Measurements from ENCODE around the gene ADAM19.

Gene ADAM19

DNA sequence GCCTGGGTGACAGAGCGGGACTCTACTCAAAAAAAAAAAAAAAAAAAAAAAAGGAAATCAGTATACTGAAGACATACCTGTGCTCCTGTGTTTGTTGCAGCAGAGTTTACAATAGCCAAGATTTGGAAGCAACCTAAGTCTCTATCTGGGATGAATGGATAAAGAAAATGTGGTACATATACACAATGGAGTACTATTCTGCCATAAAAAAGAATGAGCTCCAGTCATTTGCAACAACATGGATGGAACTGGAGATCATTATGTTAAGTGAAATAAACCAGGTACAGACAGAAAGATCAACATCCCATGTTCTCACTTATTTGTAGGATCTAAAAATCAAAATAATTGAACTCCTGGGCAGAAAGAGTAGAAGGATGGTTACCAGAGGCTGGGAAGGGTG, 22.9 kb downstream of the ADAM19 start:
- TF ChIP-seq, protein P1, sequence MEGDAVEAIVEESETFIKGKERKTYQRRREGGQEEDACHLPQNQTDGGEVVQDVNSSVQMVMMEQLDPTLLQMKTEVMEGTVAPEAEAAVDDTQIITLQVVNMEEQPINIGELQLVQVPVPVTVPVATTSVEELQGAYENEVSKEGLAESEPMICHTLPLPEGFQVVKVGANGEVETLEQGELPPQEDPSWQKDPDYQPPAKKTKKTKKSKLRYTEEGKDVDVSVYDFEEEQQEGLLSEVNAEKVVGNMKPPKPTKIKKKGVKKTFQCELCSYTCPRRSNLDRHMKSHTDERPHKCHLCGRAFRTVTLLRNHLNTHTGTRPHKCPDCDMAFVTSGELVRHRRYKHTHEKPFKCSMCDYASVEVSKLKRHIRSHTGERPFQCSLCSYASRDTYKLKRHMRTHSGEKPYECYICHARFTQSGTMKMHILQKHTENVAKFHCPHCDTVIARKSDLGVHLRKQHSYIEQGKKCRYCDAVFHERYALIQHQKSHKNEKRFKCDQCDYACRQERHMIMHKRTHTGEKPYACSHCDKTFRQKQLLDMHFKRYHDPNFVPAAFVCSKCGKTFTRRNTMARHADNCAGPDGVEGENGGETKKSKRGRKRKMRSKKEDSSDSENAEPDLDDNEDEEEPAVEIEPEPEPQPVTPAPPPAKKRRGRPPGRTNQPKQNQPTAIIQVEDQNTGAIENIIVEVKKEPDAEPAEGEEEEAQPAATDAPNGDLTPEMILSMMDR (IDR thresholded peaks at IDR 0.05; ENCODE audit: insufficient read depth, low read length, poor library complexity, severe bottlenecking): no peak
- Histone ChIP-seq H3K4me3 (replicated peaks; ENCODE audit: low read depth, low read length) (no peak overlapping the region), H3K27me3 (replicated peaks; ENCODE audit: control insufficient read depth, insufficient read depth, low read length) (no peaks in the 10 kb centered on the region), H3K36me3 (ENCODE audit: control insufficient read depth, insufficient read depth, low read length) (no peaks in the 10 kb centered on the region; the same call in 1 of the 2 replicates)
- DNase-seq (ENCODE audit: extremely low read depth, insufficient read length): no peak

DNA sequence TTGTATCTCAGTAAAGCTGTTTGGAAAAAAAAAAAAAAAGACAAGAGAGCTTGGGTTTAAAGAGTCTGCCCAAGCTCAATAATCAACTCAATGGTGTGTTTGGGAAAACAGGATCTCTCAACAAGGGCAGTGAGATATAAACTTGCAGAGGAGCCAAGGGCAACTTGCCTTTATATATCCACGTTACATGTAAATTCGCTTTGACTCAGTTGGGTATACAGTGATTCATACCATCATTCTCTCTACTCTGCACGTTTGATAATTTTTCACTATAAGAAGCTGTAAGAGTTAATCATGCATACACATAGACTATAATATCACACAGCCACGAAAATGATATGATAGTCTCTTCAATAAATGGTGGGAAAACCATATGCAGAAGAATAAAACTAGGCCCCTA, 24.9 kb downstream of the ADAM19 start:
- H3K36me3 ChIP-seq (ENCODE audit: control insufficient read depth, insufficient read depth, low read length): no peaks in the 10 kb centered on the region; the same call in 1 of the 2 replicates
- TF ChIP-seq, protein P1 (IDR thresholded peaks at IDR 0.05; ENCODE audit: insufficient read depth, low read length, poor library complexity, severe bottlenecking): no peak
- DNase-seq (ENCODE audit: extremely low read depth, insufficient read length): no peak
- no peaks in the 10 kb centered on the region for H3K27me3 ChIP-seq (replicated peaks; ENCODE audit: control insufficient read depth, insufficient read depth, low read length)
- no peak overlapping the region for H3K4me3 ChIP-seq (replicated peaks; ENCODE audit: low read depth, low read length)

DNA sequence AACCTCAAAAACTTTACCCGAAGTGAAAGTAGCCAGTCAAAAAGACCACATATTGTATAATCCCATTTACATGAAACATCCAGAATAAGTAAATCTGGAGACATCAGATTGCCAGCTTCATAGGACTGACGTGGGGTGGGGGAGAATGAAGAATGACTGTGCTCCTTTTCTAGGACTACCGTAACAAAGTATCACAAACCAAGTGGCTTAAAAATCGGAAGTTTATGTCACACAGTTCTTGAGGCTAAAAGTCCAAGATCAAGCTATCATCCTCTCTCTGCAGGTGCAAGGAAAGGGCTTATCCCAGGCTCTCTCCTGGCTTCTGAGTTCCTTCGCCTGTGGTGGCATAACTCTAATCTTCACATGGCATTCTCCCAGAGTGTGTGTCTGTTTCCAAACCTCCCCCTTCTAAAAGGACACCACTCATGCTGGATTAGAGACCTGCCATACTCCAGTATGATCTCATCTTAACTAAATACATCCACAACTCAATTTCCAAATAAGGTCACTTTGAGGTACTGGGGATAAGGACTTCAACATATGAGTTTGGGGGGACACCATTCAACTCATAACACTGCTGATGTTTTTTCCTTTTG, 25.5 kb downstream of the ADAM19 start:
- H3K36me3 ChIP-seq (ENCODE audit: control insufficient read depth, insufficient read depth, low read length): no peaks in the 10 kb centered on the region; the same call in 1 of the 2 replicates
- H3K27me3 ChIP-seq (replicated peaks; ENCODE audit: control insufficient read depth, insufficient read depth, low read length): no peaks in the 10 kb centered on the region
- H3K4me3 ChIP-seq (replicated peaks; ENCODE audit: low read depth, low read length): no peak overlapping the region
- no peak for DNase-seq (ENCODE audit: extremely low read depth, insufficient read length)
- TF ChIP-seq, protein P1 (IDR thresholded peaks at IDR 0.05; ENCODE audit: insufficient read depth, low read length, poor library complexity, severe bottlenecking): no peak

DNA sequence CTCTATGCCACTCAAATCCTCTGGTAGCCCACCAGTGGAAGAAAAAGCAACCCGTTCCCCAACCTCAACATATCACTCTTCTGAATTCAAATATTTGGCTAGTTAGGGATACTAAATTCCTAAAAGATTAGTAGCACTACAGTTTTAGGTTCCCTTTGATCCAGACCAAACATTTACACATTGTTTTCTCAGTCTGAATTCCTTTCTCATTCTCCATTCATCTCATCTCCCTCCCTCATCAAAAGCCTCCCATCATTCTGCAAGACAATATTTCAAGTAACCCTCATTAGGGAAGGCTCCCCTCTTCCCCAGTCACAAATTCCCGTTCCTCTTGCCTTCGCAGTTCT, 26.3 kb downstream of the ADAM19 start:
- no peak for DNase-seq (ENCODE audit: extremely low read depth, insufficient read length)
- TF ChIP-seq, protein P1 (IDR thresholded peaks at IDR 0.05; ENCODE audit: insufficient read depth, low read length, poor library complexity, severe bottlenecking): no peak
- no peak overlapping the region for H3K4me3 ChIP-seq (replicated peaks; ENCODE audit: low read depth, low read length)
- no peaks in the 10 kb centered on the region for H3K27me3 ChIP-seq (replicated peaks; ENCODE audit: control insufficient read depth, insufficient read depth, low read length)
- no peaks in the 10 kb centered on the region; the same call in 1 of the 2 replicates for H3K36me3 ChIP-seq (ENCODE audit: control insufficient read depth, insufficient read depth, low read length)

DNA sequence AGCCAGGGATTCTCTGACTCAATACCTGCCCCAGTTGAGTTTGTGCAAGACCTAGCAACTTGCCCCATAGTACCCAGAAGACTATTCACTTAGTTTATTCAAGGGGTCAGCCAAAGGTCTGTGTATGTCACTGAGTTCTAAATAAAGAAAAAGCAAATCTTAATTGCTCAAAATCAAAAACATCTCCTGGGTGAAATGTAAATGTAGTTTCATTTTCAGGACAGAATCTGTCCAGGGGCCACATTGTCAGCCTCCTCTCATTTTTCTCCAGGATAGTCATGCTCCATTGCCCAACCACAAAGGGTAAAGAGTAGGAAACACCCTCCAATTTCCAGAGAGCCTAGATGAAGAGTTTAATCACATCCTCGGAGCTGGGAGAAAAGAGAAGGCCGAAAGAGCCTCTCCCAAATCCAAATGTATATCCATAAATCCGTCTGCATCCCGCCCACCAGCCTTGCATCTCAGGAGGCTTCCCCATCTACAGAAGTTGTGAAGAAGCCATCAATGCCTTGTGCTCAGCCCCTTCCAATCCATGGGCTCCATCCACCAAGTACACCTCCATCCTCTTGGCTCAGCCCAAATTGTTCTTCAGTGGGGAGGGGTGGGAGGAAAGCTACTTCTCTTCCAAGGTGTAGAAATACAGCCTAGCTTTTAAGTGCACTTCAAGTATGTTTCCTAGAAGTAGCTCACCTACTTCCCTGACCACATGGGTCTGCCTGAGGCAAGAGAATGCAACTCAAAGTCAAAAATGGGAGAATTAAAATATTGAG, 26.9 kb downstream of the ADAM19 start:
- no peak overlapping the region for H3K4me3 ChIP-seq (replicated peaks; ENCODE audit: low read depth, low read length)
- no peaks in the 10 kb centered on the region; the same call in 1 of the 2 replicates for H3K36me3 ChIP-seq (ENCODE audit: control insufficient read depth, insufficient read depth, low read length)
- TF ChIP-seq, protein P1 (IDR thresholded peaks at IDR 0.05; ENCODE audit: insufficient read depth, low read length, poor library complexity, severe bottlenecking): no peak
- no peak for DNase-seq (ENCODE audit: extremely low read depth, insufficient read length)
- H3K27me3 ChIP-seq (replicated peaks; ENCODE audit: control insufficient read depth, insufficient read depth, low read length): no peaks in the 10 kb centered on the region
